Measurements from ENCODE around the gene VKORC1.

VKORC1 gene

GRCh38 chr16:31129568-31130335 is 35.2 kb upstream of the VKORC1 start:
- no peak for DNase-seq

DNA sequence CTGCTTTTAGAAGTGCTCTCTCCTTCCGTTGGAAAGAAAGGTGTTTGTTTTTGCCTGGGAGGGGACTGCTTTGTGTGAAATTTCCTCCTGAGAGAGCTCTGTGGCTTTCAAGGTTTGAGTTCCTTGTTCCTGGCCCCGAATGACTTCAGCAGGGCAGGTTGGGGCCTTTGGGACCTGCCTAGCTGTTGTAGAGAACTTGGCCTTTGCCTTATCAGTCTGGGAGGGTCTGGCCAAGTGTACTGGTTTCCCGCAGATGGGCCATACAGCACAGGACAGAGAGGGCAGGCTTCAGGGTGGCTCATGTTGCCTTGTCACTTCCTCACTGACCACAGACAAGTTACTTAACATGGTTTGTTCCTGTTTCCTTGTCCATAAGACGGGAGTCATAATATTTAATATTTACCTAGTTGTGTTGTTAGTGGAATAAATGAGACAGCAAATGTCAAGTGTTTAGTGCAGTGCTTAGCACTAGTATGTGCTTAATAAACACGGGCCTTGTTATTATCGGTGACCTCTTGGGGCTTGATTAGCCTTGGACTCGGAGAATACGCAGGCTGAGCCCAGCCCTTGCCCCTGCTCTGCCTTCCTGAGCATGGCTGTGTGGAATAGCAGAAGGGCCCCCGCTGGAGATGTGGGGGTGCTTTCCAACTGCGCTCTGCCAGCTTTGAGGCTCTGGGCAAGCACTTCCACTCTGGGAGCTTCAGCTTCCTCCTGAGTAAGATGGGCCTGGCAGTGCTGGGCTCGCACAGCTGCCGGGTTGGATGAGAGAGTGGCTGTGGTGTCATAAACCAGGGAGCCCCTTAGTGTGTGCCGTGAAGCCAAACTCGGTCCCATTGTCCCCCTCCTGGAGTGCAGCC is 34.3 kb upstream of the VKORC1 start:
- no peak for DNase-seq

GRCh38 chr16:31127182-31127581 is 32.6 kb upstream of the VKORC1 start:
- DNase-seq = no peak

- DNase-seq = no peak
Observed at GRCh38 chr16:31125844-31126243, 31.2 kb upstream of the VKORC1 start.

DNA sequence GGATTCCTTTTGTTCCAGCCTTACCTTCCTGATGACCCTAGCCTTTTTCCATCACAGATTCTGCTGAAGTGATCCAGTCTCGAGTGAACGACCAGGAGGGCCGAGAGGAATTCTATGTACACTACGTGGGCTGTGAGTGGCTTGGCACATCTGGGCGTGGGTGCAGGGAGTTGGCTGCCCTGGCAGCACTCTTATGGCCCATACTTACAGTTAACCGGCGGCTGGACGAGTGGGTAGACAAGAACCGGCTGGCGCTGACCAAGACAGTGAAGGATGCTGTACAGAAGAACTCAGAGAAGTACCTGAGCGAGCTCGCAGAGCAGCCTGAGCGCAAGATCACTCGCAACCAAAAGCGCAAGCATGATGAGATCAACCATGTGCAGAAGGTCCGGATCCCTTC is 25.5 kb upstream of the VKORC1 start:
- DNase-seq = no peak

DNA sequence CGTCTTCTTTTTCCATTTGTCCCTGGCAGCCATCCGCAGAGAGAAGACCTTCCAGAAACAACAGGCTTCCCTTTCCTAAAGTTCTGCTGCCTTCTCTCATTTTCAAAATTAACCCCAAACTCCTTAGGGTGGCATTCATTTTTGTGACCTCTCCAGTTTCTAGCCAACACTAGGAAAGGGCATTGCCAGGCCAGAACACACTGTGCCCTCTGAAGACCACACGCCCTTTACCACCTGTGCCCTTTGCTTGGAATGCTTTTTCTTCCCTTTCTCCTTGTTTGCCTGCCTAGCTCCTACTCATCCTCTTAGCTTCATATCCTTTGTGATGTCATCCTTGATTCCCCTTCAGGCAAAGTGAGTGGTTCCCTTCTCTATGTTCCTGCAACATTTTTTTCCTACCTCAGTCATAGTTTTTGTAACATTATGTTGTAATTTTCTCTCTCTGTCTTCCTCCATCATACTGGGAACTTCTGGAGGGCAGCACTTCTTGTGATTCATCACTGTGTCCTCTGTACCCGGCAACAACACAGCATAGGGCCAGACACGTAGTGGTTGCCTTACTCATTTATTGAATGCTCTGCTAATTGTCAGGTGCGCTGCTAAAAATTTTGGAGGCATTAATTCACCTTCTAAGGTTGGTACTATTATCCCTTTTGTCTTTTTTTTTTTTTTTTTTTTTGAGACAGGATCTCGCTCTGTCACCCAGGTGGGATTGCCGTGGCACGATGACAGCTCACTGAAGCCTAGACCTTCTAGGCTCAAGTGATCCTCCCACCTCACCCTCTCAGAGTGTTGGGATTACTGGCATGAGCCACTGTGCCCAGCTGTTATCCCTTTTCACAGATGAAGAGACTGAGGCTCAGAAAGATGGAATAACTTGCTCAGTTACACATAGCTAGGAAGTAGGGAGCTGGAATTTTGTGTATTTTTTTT is 23.9 kb upstream of the VKORC1 start:
- DNase-seq = no peak

- peak; percentile 99 for DNase-seq
Observed at GRCh38 chr16:31117384-31118222, 23.0 kb upstream of the VKORC1 start, which contains the start of gene KAT8. Gene KAT8 (plus strand): TSS chr16:31117664. CDS start chr16:31117682, 18 bp downstream.

GRCh38 chr16:31114468-31114867 is 19.9 kb upstream of the VKORC1 start:
- DNase-seq = no peak

DNA sequence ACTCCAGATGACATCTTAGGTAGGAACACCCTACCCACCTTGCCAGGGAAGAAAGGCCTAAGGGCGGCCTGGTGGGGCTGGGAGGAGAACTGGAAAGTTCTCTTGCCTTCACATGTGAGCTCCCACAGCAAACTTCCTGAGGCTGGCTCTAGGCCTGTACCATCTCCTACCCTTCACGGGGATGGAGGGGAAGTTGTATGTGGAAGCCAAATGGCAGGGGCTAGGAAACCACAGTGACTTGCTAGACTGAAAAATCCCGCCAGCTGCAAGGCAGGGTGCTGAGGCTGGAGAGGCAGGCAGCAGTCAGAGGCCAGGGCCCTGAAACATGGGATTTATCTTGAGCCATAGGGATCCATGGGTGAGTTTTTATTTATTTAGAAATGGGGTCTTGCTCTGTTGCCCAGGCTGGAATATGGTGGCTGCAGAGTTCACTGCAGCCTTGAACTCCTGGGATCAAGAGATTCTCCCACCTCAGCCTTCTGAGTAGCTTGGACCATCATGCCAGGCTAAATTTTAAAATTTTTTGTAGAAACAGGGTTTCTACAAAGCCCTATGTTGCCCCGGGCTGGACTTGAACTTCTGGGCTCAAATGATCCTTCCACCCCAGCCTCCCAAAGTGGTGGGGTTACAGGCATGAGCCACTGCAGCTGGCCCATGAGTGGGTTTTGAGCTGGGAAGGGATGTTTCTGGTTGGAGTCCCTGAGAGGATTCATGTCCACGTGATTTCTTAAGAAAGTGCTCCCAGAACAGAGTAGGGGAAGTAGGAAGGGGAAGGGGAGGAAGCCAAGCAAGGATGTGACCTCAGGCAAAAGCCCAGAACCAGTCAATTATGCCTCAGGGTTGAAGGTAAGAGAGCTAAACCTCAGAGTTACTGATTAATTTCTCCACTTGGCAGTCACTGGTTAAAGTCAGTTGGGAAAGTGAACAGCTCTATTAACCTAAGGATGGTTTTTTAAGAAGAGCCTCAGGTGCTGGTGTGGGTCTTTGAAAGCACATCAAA is 18.8 kb upstream of the VKORC1 start:
- DNase-seq = no peak

GRCh38 chr16:31112711-31113110 is 18.1 kb upstream of the VKORC1 start:
- no peak for DNase-seq

- no peak for DNase-seq
Observed at GRCh38 chr16:31111881-31112466, 17.4 kb upstream of the VKORC1 start.

DNA sequence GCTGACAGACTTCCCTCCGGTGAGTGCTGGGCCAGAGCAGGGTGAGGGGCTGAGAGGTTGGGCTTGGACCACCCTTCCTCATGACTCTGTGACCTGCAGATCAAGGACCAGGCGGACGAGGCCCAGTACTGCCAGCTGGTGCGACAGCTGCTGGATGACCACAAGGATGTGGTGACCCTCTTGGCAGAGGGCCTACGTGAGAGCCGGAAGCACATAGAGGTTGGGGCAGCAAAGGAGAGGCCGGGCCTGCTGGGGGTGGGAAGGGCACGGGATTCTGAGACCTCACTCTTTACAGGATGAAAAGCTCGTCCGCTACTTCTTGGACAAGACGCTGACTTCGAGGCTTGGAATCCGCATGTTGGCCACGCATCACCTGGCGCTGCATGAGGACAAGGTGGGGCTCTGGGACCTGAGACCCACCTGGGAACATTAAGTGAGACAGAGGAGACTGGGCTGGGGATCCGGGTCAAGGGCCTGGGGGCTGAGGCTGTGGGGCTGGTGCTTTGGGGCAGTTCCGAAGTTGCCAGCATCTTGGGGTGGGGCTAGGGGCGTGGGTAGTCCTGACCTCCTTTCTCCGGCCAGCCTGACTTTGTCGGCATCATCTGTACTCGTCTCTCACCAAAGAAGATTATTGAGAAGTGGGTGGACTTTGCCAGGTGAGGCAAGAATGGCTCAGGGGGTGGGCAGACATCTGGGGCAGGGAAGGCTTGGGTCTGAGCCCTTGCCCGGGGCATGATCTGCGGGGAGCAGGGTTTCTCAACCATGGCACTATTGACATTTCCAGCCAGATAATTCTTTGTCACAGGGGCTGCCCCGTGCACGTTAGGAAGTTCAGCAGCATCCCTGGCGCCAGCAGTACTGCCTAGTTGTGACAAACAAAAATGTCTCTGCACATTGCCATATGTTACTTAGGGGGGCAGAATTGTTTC is 15.8 kb upstream of the VKORC1 start:
- no peak for DNase-seq

DNA sequence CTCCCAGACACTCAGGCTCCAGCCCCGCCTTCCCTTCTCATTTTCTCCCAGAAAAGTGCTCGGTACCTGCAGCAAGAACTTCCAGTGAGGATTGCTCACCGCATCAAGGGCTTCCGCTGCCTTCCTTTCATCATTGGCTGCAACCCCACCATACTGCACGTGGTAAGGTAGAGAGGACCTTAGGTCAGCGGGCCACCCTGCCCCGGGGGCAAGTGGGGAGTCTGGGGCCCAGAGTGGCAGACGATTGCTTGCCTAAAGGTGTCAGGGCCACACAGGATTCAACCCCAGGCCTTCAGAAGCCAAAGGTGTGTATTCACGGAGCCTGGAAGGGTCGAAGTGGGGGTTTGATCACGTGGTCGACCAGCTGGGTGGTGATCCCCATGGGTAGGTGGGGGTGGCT is 15.0 kb upstream of the VKORC1 start:
- DNase-seq = no peak

GRCh38 chr16:31108794-31109558 is 14.4 kb upstream of the VKORC1 start:
- DNase-seq = no peak

GRCh38 chr16:31108035-31108793 is 13.6 kb upstream of the VKORC1 start, which contains the start of gene BCKDK:
Gene BCKDK (plus strand): TSS chr16:31108386. CDS start chr16:31109224, 838 bp downstream.
- peak; percentile 51 for DNase-seq

- no peak for DNase-seq
Observed at GRCh38 chr16:31107465-31107867, 12.9 kb upstream of the VKORC1 start.
